Gastroesophageal sphincter (tissue), 4 donors: Measurements from ENCODE around the gene SLC9A1. TPM values are rescaled to one million over a fixed set of nuclear protein-coding genes. Genes with fewer than 3 reads are reported as not detected.
A peak's percentile ranks its signal among the peaks of the same experiment; 100 is the strongest.

Source experiments
- ATAC-seq: fragments of 150-250 bp; one replicate; pipeline ENCODE4 v1.9.1; 2016; ENCODE audit warnings: mild to moderate bottlenecking, moderate library complexity
- H3K27ac ChIP-seq, 4 donors: fragments of 200-600 bp; sonication (generic) in 3 of 4; 1 replicate in 3 of 4; 2 replicates in 1 of 4; pipeline ENCODE4 v1.5.1; 2016 to 2019
- H3K27me3 ChIP-seq: fragments of 200-600 bp; sonication (generic); one replicate; pipeline ENCODE4 v1.5.1; 2019
- H3K36me3 ChIP-seq, 2 donors: fragments of 200-600 bp; sonication (generic); one replicate each; pipeline ENCODE4 v1.5.1; 2019; ENCODE audit warnings: control low read depth in 1 of 2
- H3K4me1 ChIP-seq, 3 donors: fragments of 200-600 bp; sonication (generic); 1 replicate in 2 of 3; 2 replicates in 1 of 3; pipeline ENCODE4 v1.5.1; 2016 to 2019; ENCODE audit warnings: control low read depth in 2 of 3
- H3K4me3 ChIP-seq, 2 donors: fragments of 200-600 bp; sonication (generic); one replicate each; pipeline ENCODE4 v1.5.1; 2019; ENCODE audit warnings: mild to moderate bottlenecking in 1 of 2, moderate library complexity in 1 of 2
- H3K9me3 ChIP-seq, 3 donors: fragments of 200-600 bp; sonication (generic); one replicate each; pipeline ENCODE4 v1.5.1; 2017 to 2019; ENCODE audit warnings: control low read depth in 2 of 3
- EP300 ChIP-seq: sonication (generic); formaldehyde crosslinking; IDR thresholded peaks from one replicate; pipeline ENCODE4 v1.6.1; 2017; ENCODE audit warnings: antibody characterized with exemption, mild to moderate bottlenecking
- POLR2A ChIP-seq, 2 donors: fragments of 450-650 bp; IDR thresholded peaks; one replicate each; pipeline ENCODE4 v1.6.1; 2017; ENCODE audit warnings: antibody characterized with exemption in 2 of 2, mild to moderate bottlenecking in 2 of 2, moderate library complexity in 1 of 2
- POLR2AphosphoS5 ChIP-seq: sonication (generic); formaldehyde crosslinking; IDR thresholded peaks from one replicate; pipeline ENCODE4 v1.6.1; 2017; ENCODE audit warnings: antibody characterized with exemption
- WGBS, 2 donors: methylation state at CpG; one replicate each; pipeline ENCODE4 v1.1.5; 2018; ENCODE audit warnings: low coverage in 1 of 2; 5-methylcytosine and 5-hydroxymethylcytosine counted together
- total RNA-seq, 4 donors: library from RNA; depleted of rRNA; stranded (reverse); fragments of >200 nt; gene quantifications; one replicate each; pipeline ENCODE4 v1.1.0, GENCODE V29; 2016
- TF ChIP-seq, protein P1 (sequence below), 4 experiments: fragments of 200-600 bp in 2 of 4; fragments of 450-650 bp in 2 of 4; sonication (generic) in 1 of 4; IDR thresholded peaks; one replicate each; pipeline ENCODE4 v1.5.1; 2017 to 2019; ENCODE audit warnings: antibody characterized with exemption in 4 of 4, mild to moderate bottlenecking in 2 of 4, moderate library complexity in 2 of 4

The SLC9A1 gene
- total RNA-seq, 4 donors from 2014 or later = 7.2 to 27.8 (median 17.1) TPM

DNA sequence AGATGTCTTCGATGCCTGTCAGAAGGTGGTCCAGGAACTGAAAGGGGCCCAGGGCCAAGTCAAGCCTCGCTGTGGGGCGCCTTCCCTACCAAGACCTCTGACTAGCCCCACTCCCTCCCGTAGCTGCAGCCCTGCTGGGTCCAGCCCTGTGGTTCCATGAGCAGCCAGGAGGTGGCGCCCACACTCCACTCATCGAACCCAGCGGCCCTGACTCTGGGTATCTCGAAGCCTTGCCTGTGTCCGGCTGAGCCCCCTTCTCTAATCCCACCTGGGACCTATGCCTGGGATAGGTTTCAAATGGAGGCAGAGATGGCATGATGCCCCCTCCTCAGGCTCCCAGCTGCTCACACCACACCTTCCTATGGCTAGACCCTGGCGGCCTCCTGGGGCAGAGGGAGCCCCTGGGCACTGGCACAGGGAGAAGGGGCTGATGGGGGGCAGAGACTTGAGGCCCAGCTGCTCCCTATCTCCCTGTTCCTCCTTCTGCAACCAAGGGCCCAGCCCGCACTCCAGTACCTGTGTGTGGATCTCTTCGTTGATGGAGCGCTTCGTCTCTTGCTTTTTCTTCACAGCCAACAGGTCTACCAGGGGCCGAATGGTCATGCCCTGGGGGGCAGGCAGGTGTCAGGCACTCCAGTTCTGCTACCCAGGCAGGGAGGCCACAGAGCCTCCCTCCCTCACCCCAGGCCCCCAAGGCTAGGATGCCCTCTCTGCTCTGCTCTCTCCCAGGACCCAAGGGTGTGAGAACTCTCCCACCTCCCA, 52.0 kb downstream of the SLC9A1 start:
- H3K9me3 ChIP-seq = no peaks in the 10 kb centered on the region
- TF ChIP-seq, protein P1, sequence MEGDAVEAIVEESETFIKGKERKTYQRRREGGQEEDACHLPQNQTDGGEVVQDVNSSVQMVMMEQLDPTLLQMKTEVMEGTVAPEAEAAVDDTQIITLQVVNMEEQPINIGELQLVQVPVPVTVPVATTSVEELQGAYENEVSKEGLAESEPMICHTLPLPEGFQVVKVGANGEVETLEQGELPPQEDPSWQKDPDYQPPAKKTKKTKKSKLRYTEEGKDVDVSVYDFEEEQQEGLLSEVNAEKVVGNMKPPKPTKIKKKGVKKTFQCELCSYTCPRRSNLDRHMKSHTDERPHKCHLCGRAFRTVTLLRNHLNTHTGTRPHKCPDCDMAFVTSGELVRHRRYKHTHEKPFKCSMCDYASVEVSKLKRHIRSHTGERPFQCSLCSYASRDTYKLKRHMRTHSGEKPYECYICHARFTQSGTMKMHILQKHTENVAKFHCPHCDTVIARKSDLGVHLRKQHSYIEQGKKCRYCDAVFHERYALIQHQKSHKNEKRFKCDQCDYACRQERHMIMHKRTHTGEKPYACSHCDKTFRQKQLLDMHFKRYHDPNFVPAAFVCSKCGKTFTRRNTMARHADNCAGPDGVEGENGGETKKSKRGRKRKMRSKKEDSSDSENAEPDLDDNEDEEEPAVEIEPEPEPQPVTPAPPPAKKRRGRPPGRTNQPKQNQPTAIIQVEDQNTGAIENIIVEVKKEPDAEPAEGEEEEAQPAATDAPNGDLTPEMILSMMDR (IDR thresholded peaks at IDR 0.05) = peak in 3 of 4 experiments; percentile 95 to 96 (median 95)
- TF ChIP-seq POLR2AphosphoS5 (no peak), EP300 (no peak), POLR2A (IDR thresholded peaks at IDR 0.05) (no peak)
- no peak overlapping the region for H3K4me3 ChIP-seq
- H3K27me3 ChIP-seq = no peaks in the 10 kb centered on the region
- H3K27ac ChIP-seq = peak overlapping the region in 1 of 4 donors; percentile 27
- 96% methylated on average over 3 of the region's 15 CpGs; no CpG with 5 or more reads in 1 of the 2 donors for WGBS, 2 donors
- H3K4me1 ChIP-seq = peaks cover 0 to 36% (median 18%) of the 10 kb centered on the region in 3 donors
- peak; percentile 65 for ATAC-seq
- H3K36me3 ChIP-seq = peaks cover 0 to 53% of the 10 kb centered on the region in 2 donors

DNA sequence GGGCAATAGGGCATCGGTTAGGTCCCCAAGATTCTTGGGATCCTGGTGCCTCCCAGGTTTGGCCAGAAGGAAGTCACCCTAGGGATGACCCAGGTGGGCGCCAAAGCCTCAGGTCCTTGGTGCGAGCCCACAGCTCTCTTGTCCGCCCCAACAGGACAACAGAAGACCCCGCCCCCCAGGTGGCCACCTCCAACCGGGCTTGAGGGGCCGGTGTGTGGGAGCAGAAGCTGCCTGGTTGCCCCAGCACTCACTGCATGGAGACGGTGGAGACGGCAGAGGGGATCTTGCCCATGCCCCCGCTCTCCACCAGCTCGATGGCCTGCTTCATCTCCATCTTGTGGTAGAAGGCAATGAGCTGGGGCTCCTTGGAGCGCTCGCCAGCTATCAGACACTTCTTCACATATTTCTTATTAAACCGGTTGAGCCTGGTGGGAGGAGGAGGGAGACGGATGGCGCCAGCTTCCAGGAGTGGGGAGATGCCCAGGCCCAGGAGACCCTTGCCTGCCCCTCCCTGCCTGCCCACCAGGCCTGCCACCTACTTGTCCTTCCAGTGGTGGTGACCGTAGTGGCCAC, 52.7 kb downstream of the SLC9A1 start:
- H3K9me3 ChIP-seq = no peaks in the 10 kb centered on the region
- H3K4me3 ChIP-seq = no peak overlapping the region
- H3K27me3 ChIP-seq = no peaks in the 10 kb centered on the region
- no peak for ATAC-seq
- H3K36me3 ChIP-seq = peaks cover 0 to 53% of the 10 kb centered on the region in 2 donors
- H3K27ac ChIP-seq = peak overlapping the region in 1 of 4 donors; percentile 80
- peaks cover 0 to 42% (median 18%) of the 10 kb centered on the region in 3 donors for H3K4me1 ChIP-seq
- WGBS, 2 donors = 48 to 80% methylated on average over 1 to 3 of the region's 17 CpGs
- no peak for TF ChIP-seq POLR2A (IDR thresholded peaks at IDR 0.05)
- TF ChIP-seq POLR2AphosphoS5 = no peak
- TF ChIP-seq, protein P1 (IDR thresholded peaks at IDR 0.05) = no peak
- no peak for TF ChIP-seq EP300

DNA sequence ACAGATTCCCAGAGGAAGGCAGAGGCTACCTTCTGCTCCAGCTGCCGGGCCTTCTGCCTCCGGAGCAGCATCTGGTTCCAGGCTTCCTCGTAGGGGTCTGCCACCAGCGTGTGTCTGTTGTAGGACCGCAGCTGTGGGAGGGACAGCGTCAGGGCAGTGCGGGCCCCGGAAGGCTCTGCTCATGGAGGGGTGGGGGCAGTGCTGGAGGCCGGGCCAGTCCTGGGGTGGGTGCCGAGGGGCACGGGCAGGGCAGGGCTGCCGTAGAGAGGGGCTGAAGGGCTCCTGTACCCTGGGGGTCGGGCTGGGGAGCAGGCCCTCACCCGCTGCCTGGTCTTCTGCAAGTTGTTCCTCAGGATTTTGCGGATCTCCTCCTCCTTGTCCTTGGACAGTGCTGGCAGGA, 53.2 kb downstream of the SLC9A1 start:
- Histone ChIP-seq H3K36me3 (peaks cover 0 to 50% of the 10 kb centered on the region in 2 donors), H3K4me1 (peaks cover 0 to 45% (median 18%) of the 10 kb centered on the region in 3 donors), H3K27ac (peak overlapping the region in 1 of 4 donors; percentile 80), H3K4me3 (no peak overlapping the region), H3K27me3 (no peaks in the 10 kb centered on the region), H3K9me3 (no peaks in the 10 kb centered on the region)
- WGBS, 2 donors = 70 to 72% methylated on average over 2 of the region's 15 CpGs
- no peak for ATAC-seq
- TF ChIP-seq POLR2A (IDR thresholded peaks at IDR 0.05) = no peak
- TF ChIP-seq, protein P1 (IDR thresholded peaks at IDR 0.05) = no peak
- TF ChIP-seq POLR2AphosphoS5 = no peak
- TF ChIP-seq EP300 = no peak

DNA sequence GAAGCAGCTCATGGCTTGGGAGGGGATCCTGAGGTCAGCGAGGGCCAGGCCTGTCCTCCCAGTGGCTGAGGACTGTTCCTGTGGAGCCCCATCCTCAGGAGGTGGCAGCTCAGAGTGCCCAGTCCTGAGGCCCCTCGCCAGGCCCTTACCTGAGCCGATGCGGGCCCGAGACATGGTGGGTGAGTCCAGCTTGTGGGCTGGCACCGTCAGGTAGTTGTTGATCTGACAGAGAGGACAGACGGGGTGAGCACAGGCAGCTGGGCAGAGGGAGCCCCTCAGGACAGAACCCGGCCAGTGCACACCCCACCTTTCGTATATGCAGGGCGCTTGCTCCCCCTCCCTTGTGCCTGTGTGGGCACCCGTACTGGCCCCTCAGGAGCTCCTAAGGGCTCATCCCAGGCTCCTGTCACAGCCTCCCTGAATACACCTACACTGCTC, 53.9 kb downstream of the SLC9A1 start:
- TF ChIP-seq EP300 (no peak), POLR2A (IDR thresholded peaks at IDR 0.05) (no peak), POLR2AphosphoS5 (no peak)
- TF ChIP-seq, protein P1 (IDR thresholded peaks at IDR 0.05) = no peak
- Histone ChIP-seq H3K4me1 (peaks cover 0 to 45% (median 18%) of the 10 kb centered on the region in 3 donors), H3K4me3 (no peak overlapping the region), H3K27ac (peak overlapping the region in 3 of 4 donors; percentile 72 to 85 (median 80)), H3K27me3 (no peaks in the 10 kb centered on the region), H3K9me3 (no peaks in the 10 kb centered on the region), H3K36me3 (peaks cover 0 to 44% of the 10 kb centered on the region in 2 donors)
- WGBS, 2 donors = 100% methylated on average over 1 of the region's 11 CpGs; no CpG with 5 or more reads in 1 of the 2 donors
- ATAC-seq = no peak
